Measurements from ENCODE around the gene SAMD8. TPM values are rescaled to one million over a fixed set of nuclear protein-coding genes. Genes with fewer than 3 reads are reported as not detected.

Gene SAMD8
- total and polyA plus RNA-seq, 2 of the 8 experiments (the other 6 are each of a cell fraction or from before 2014, with no cell fraction given): 11.7 to 20.9 TPM

GRCh38 chr10:75150656-75151055, 39.2 kb downstream of the SAMD8 start (continued):
- TF ChIP-seq POU5F1 (IDR thresholded peaks at IDR 0.05; ENCODE audit: low read depth, low read length) (no peak), PHF8 (conservative IDR thresholded peaks at IDR 0.05; ENCODE audit: low read depth, low read length) (no peak), RNF2 (IDR thresholded peaks at IDR 0.05; ENCODE audit: borderline replicate concordance, low read depth, low read length, missing control alignments, poor library complexity, severe bottlenecking) (no peak), GABPA (IDR thresholded peaks at IDR 0.05; ENCODE audit: borderline replicate concordance, insufficient read depth, low read length) (no peak), RFX5 (IDR thresholded peaks at IDR 0.05; ENCODE audit: borderline replicate concordance, low read depth, low read length) (no peak)

Measured in H1 (cell line).